SK-N-SH (cell line): ENCODE results near the gene CAPN5. TPM values are rescaled to one million over a fixed set of nuclear protein-coding genes. Genes with fewer than 3 reads are reported as not detected.

Experiments used
- CTCF ChIA-PET: fragments of 300-600, 350-600 bp; formaldehyde crosslinking; extraction: SDS; loops from one replicate; lab custom pipeline; 2021; lab: Yijun Ruan, JAX
- POLR2A ChIA-PET: fragments of 350-600 bp; sonication (Branson Sonifier 250); formaldehyde crosslinking; extraction: SDS; loops from one replicate; lab custom pipeline; 2020; ENCODE audit warnings: antibody characterized with exemption, inconsistent platforms; lab: Yijun Ruan, JAX
- DNase-seq: peaks from one replicate; pipeline ENCODE4 v3.0.0; 2012
- H2AFZ ChIP-seq: fragments of 200-600 bp; sonication (generic); 2 replicates; pipeline ENCODE4 v1.8.1; 2016; ENCODE audit warnings: antibody characterized with exemption, mild to moderate bottlenecking, low read depth
- H3F3A ChIP-seq: fragments of 200-600 bp; sonication (generic); replicated peaks from 2 replicates; pipeline ENCODE3; 2016; ENCODE audit warnings: antibody characterized with exemption, mild to moderate bottlenecking; ENCODE audit not compliant: insufficient read depth
- H3K27ac ChIP-seq, 2 experiments: fragments of 200-500 bp in 1 of 2; fragments of 200-600 bp in 1 of 2; sonication (Bioruptor generic) in 1 of 2; sonication (generic), shearing (Covaris generic) in 1 of 2; 2 replicates each; pipeline versions ENCODE4 v1.5.1 to v1.6.1; 2014 to 2016; ENCODE audit warnings: low read depth in 2 of 2, inconsistent platforms in 1 of 2, low read length in 1 of 2, mild to moderate bottlenecking in 1 of 2, mixed read lengths in 1 of 2
- H3K27me3 ChIP-seq: fragments of 200-600 bp; sonication (generic), shearing (Covaris generic); 2 replicates; pipeline ENCODE4 v1.6.1; 2016; ENCODE audit warnings: mixed run types; ENCODE audit not compliant: insufficient read depth
- H3K36me3 ChIP-seq, 2 experiments: fragments of 200-500 bp in 1 of 2; fragments of 200-600 bp in 1 of 2; sonication (Bioruptor generic) in 1 of 2; sonication (generic) in 1 of 2; replicated peaks in 1 of 2; 2 replicates each; pipeline versions ENCODE3 to v1.5.1; 2014 to 2016; ENCODE audit warnings: low read length in 1 of 2, mild to moderate bottlenecking in 1 of 2; ENCODE audit not compliant: insufficient read depth in 2 of 2, control insufficient read depth in 1 of 2
- H3K4me1 ChIP-seq, 2 experiments: fragments of 200-500 bp in 1 of 2; fragments of 200-600 bp in 1 of 2; sonication (Bioruptor generic) in 1 of 2; sonication (generic), shearing (Covaris generic) in 1 of 2; 2 replicates each; pipeline versions ENCODE4 v1.5.1 to v1.6.1; 2014 to 2016; ENCODE audit warnings: low read depth in 1 of 2, low read length in 1 of 2, mixed run types in 1 of 2; ENCODE audit not compliant: insufficient read depth in 2 of 2, control insufficient read depth in 1 of 2
- H3K4me2 ChIP-seq: fragments of 200-600 bp; sonication (generic), shearing (Covaris generic); 2 replicates; pipeline ENCODE4 v1.6.1; 2017; ENCODE audit warnings: mixed run types
- H3K4me3 ChIP-seq, 2 experiments: fragments of 200-500 bp in 1 of 2; fragments of 200-600 bp in 1 of 2; sonication (Bioruptor generic) in 1 of 2; sonication (generic), shearing (Covaris generic) in 1 of 2; 2 replicates each; pipeline versions ENCODE4 v1.5.1 to v1.8.1; 2014 to 2016; ENCODE audit warnings: low read depth in 2 of 2, inconsistent platforms in 1 of 2, low read length in 1 of 2, mild to moderate bottlenecking in 1 of 2, mixed read lengths in 1 of 2, moderate library complexity in 1 of 2
- H3K79me2 ChIP-seq: fragments of 200-600 bp; sonication (generic); 2 replicates; pipeline ENCODE4 v1.8.1; 2017; ENCODE audit warnings: mild to moderate bottlenecking; ENCODE audit not compliant: insufficient read depth
- H3K9ac ChIP-seq: fragments of 200-600 bp; sonication (generic); 2 replicates; pipeline ENCODE4 v1.6.1; 2017; ENCODE audit warnings: mixed run types
- H3K9me2 ChIP-seq: fragments of 200-600 bp; sonication (generic); 2 replicates; pipeline ENCODE4 v1.6.1; 2017; ENCODE audit warnings: mixed run types
- H3K9me3 ChIP-seq: fragments of 200-600 bp; sonication (generic); 2 replicates; pipeline ENCODE4 v1.6.1; 2017; ENCODE audit warnings: mixed run types, mild to moderate bottlenecking, moderate library complexity
- H4K20me1 ChIP-seq: fragments of 200-600 bp; sonication (generic); 2 replicates; pipeline ENCODE4 v1.6.1; 2017; ENCODE audit warnings: mild to moderate bottlenecking, mixed run types; ENCODE audit not compliant: insufficient read depth
- CTCF ChIP-seq: fragments of 200-600 bp; sonication (generic); IDR thresholded peaks from 2 replicates; pipeline ENCODE4 v1.6.1; 2017; ENCODE audit warnings: antibody characterized with exemption, mild to moderate bottlenecking, moderate library complexity
- EP300 ChIP-seq, 2 experiments: IDR thresholded peaks; 2 replicates each; pipeline versions ENCODE4 v1.4.0 to v1.6.1; 2012; ENCODE audit warnings: borderline replicate concordance in 1 of 2, low read depth in 1 of 2, low read length in 1 of 2
- EZH2phosphoT487 ChIP-seq: fragments of 200-600 bp; sonication (generic); IDR thresholded peaks from 2 replicates; pipeline ENCODE4 v1.6.1; 2017; ENCODE audit warnings: low read depth, mixed run types, mild to moderate bottlenecking, antibody characterized with exemption, moderate library complexity, borderline replicate concordance
- FOSL2 ChIP-seq: IDR thresholded peaks from 2 replicates; pipeline ENCODE4 v1.4.0; 2012; ENCODE audit warnings: low read depth, mild to moderate bottlenecking, moderate library complexity, borderline replicate concordance
- FOXJ3 ChIP-seq: sonication (generic); formaldehyde crosslinking; IDR thresholded peaks from 2 replicates; pipeline ENCODE4 v1.5.1; 2020; ENCODE audit warnings: mild to moderate bottlenecking, missing genetic modification reagents
- GABPA ChIP-seq: IDR thresholded peaks from 2 replicates; pipeline ENCODE4 v1.4.0; 2012; ENCODE audit warnings: low read depth, mild to moderate bottlenecking
- GATA2 ChIP-seq: sonication (generic); formaldehyde crosslinking; IDR thresholded peaks from 2 replicates; pipeline ENCODE4 v1.5.0; 2020; ENCODE audit warnings: mild to moderate bottlenecking, missing genetic modification reagents
- MAX ChIP-seq: IDR thresholded peaks from 2 replicates; pipeline ENCODE4 v1.4.0; 2012; ENCODE audit warnings: low read depth
- NFIC ChIP-seq: IDR thresholded peaks from 2 replicates; pipeline ENCODE4 v1.4.0; 2012; ENCODE audit warnings: borderline replicate concordance
- NRF1 ChIP-seq: IDR thresholded peaks from 2 replicates; pipeline ENCODE4 v1.6.1; 2012; ENCODE audit warnings: low read depth, mild to moderate bottlenecking, low read length
- PBX3 ChIP-seq: IDR thresholded peaks from 2 replicates; pipeline ENCODE4; 2012
- POLR2AphosphoS5 ChIP-seq: IDR thresholded peaks from 2 replicates; pipeline ENCODE4 v1.6.1; 2012; ENCODE audit warnings: low read depth, low read length
- RAD21 ChIP-seq: IDR thresholded peaks from 2 replicates; pipeline ENCODE4 v1.6.1; 2012; ENCODE audit warnings: mild to moderate bottlenecking, low read length
- TAF1 ChIP-seq: IDR thresholded peaks from 2 replicates; pipeline ENCODE4 v1.6.1; 2012; ENCODE audit warnings: low read depth, mild to moderate bottlenecking, low read length, moderate library complexity, borderline replicate concordance
- YY1 ChIP-seq: IDR thresholded peaks from 2 replicates; pipeline ENCODE4 v1.4.0; 2012; ENCODE audit warnings: low read depth, mild to moderate bottlenecking
- ZBTB33 ChIP-seq: IDR thresholded peaks from 2 replicates; pipeline ENCODE4 v1.4.0; 2012; ENCODE audit warnings: low read depth, borderline replicate concordance
- WGBS: methylation state at CpG from one replicate; pipeline ENCODE4 v1.1.6; 2017; ENCODE audit warnings: low lambda C conversion rate; 5-methylcytosine and 5-hydroxymethylcytosine counted together
- polyA plus RNA-seq, 3 experiments: library from polyadenylated mRNA; depleted of rRNA; stranded (reverse); fragments of >200 nt; gene quantifications; 2 replicates each; pipeline ENCODE4 v1.2.3, GENCODE V29; 2012

The CAPN5 gene
- polyA plus RNA-seq, 1 of the 3 experiments (the other 2 are of a cell fraction): 33.1 TPM

- H4K20me1 ChIP-seq: no peaks in the 10 kb centered on the region
- H3K4me3 ChIP-seq: no peak overlapping the region
- no peaks in the 10 kb centered on the region for H3K79me2 ChIP-seq
- no peaks in the 10 kb centered on the region for H3F3A ChIP-seq
- no peak for TF ChIP-seq PBX3
- H3K36me3 ChIP-seq: no peaks in the 10 kb centered on the region
- H3K4me1 ChIP-seq: no peaks in the 10 kb centered on the region; a peak in 1 of 4 replicates
- 88% methylated on average over 11 of the region's 16 CpGs for WGBS
- no peak overlapping the region for H2AFZ ChIP-seq
- H3K9ac ChIP-seq: no peak overlapping the region
- peak; percentile 51 for DNase-seq
- POLR2A ChIA-PET: no interaction called here
- H3K27me3 ChIP-seq: no peaks in the 10 kb centered on the region
- no peak overlapping the region for H3K27ac ChIP-seq
- no peaks in the 10 kb centered on the region for H3K9me3 ChIP-seq
- no peaks in the 10 kb centered on the region for H3K9me2 ChIP-seq
- CTCF ChIA-PET: interaction anchor here (3.3 to 5.0 kb wide), 2 partner anchors 15 to 45 kb away, joined by 19 to 41 read pairs; partner anchors contain the start of gene MYO7A
- no peak overlapping the region for H3K4me2 ChIP-seq
Observed at GRCh38 chr11:77172666-77172982, 105.9 kb downstream of the CAPN5 start.

- H3K9me2 ChIP-seq: no peaks in the 10 kb centered on the region
- H3K36me3 ChIP-seq: no peaks in the 10 kb centered on the region
- TF ChIP-seq MAX (no peak), GABPA (no peak), TAF1 (no peak), CTCF (no peak), EP300 (IDR thresholded peaks at IDR 0.05; ENCODE audit: borderline replicate concordance in 1 of 2, low read depth in 1 of 2, low read length in 1 of 2) (no peak), RAD21 (no peak), ZBTB33 (no peak), FOSL2 (no peak), NFIC (no peak), NRF1 (no peak), EZH2phosphoT487 (no peak), FOXJ3 (CRISPR knock-in tag) (no peak), GATA2 (no peak), YY1 (no peak), POLR2AphosphoS5 (no peak)
- no peaks in the 10 kb centered on the region for H3F3A ChIP-seq
- no peak overlapping the region for H3K9ac ChIP-seq
- H3K4me3 ChIP-seq: no peak overlapping the region
- no peak for DNase-seq
- H3K4me1 ChIP-seq: no peaks in the 10 kb centered on the region; a peak in 1 of 4 replicates
- 79% methylated on average over 10 of the region's 10 CpGs for WGBS
- H3K27ac ChIP-seq: no peak overlapping the region
- ChIA-PET CTCF (interaction anchor here (0.9 to 5.0 kb wide), 5 partner anchors 14 to 254 kb away, joined by 3 to 41 read pairs (median 4); partner anchors contain the start of gene MYO7A), POLR2A (no interaction called here)
- no peaks in the 10 kb centered on the region for H3K9me3 ChIP-seq
- no peaks in the 10 kb centered on the region for H4K20me1 ChIP-seq
- no peaks in the 10 kb centered on the region for H3K79me2 ChIP-seq
- H2AFZ ChIP-seq: no peak overlapping the region
- H3K4me2 ChIP-seq: no peak overlapping the region
- H3K27me3 ChIP-seq: no peaks in the 10 kb centered on the region
Observed at GRCh38 chr11:77173494-77173893, 106.7 kb downstream of the CAPN5 start.
